ENCODE measurements around the gene C10orf62. TPM values are rescaled to one million over a fixed set of nuclear protein-coding genes. Genes with fewer than 3 reads are reported as not detected.
A peak's percentile ranks its signal among the peaks of the same experiment; 100 is the strongest.
"Not testable (repeated sequence)": the region's sequence is repeated elsewhere in the genome, so short reads cannot be mapped to it uniquely, and the experiment has no call there.

Gene C10orf62
- total RNA-seq, 2 donors from 2014 or later: 0.35 TPM; not detected in 1

DNA sequence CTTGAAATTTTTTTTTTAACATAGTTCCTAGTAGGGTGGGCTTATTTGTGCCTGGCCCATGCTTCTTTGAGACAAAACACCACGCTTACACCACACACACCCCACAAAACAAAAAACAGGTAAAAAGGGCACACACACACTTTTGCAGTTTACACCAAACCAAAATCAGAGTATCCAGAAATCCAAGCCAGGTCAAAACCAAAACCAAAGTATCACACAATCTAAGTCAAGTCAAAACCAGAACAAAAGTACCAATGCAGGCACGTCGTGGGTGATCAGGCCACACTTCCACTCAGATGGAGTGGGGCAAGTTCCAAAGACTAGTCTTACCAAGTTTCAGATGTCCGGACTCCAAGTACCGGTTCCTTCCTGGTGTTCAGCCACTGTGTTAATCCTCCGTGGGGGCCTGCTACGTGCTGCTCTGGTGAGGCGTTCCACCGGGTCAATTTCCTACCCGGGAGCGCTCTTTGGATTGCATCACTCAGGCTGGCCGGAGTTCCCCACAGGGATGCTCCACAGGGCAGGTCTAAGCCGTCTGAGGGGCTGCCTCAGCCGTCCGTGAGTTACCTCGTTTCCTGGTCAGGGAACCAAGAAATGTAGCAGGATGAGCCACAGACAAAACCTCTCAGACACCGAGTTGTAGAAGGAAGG, 28.7 kb upstream of the C10orf62 start:
- intact Hi-C loops (cut with DNase I); DNase-seq: not testable (repeated sequence)

GRCh38 chr10:97561386-97562077, 28.0 kb upstream of the C10orf62 start:
- intact Hi-C loops (cut with DNase I); DNase-seq; ATAC-seq: not testable (repeated sequence)

More for the DNA sequence above, 28.7 kb upstream of the C10orf62 start:
- peak in 1 of 2 donors; percentile 73 for ATAC-seq

- intact Hi-C loops (cut with DNase I): not testable (repeated sequence)
Observed at GRCh38 chr10:97562329-97562728, 27.2 kb upstream of the C10orf62 start.

GRCh38 chr10:97563337-97563736, 26.2 kb upstream of the C10orf62 start:
- DNase-seq (no peak), ATAC-seq (no peak)
- intact Hi-C loops (cut with DNase I): no loop called here

More at GRCh38 chr10:97562329-97562728, 27.2 kb upstream of the C10orf62 start:
- not testable (repeated sequence) for ATAC-seq, DNase-seq

DNA sequence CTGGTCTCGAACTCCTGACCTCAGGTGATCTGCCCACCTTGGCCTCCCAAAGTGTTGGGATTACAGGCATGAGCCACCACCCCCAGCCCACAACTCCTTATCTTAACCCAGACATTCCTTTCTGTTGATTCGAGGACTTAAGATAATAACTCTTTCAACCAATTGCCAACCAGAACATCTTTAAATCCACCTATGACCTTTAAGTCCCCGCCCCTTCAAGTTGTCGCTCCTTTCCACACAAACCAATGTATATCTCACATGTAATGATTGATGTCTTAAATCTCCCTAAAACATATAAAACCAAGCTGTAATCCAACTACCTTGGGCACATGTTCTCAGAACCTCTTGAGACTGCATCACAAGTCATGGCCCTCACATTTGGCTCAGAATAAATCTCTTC, 24.7 kb upstream of the C10orf62 start:
- ATAC-seq (no peak), DNase-seq (no peak)
- intact Hi-C loops (cut with DNase I): no loop called here

GRCh38 chr10:97566336-97566996, 23.1 kb upstream of the C10orf62 start:
- no peak for ATAC-seq
- intact Hi-C loops (cut with DNase I): no loop called here
- no peak for DNase-seq

DNA sequence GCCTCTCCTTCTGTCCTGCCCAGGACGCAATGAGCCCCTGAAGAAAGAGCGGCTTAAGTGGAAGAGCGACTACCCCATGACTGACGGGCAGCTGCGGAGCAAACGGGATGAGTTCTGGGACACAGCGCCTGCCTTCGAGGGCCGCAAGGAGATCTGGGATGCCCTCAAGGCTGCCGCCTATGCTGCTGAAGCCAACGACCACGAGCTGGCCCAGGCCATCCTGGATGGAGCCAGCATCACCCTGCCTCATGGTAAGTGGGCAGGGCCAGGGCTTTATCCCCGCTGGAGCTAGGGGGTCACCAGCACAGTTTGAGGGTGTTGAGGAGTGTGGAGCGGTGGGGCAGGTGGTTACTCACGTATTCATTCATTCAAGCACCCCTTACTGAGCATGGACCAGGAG, 21.6 kb upstream of the C10orf62 start:
- DNase-seq: no peak

GRCh38 chr10:97570146-97570788, 19.3 kb upstream of the C10orf62 start:
- intact Hi-C loops (cut with DNase I): loop anchor here in 1 of 2 donors (5.0 kb wide), 1 partner anchor 42 kb away; no protein-coding TSS in a partner anchor
- DNase-seq: no peak
- ATAC-seq: no peak

More for the DNA sequence above, 21.6 kb upstream of the C10orf62 start:
- no peak for ATAC-seq
- intact Hi-C loops (cut with DNase I): no loop called here

DNA sequence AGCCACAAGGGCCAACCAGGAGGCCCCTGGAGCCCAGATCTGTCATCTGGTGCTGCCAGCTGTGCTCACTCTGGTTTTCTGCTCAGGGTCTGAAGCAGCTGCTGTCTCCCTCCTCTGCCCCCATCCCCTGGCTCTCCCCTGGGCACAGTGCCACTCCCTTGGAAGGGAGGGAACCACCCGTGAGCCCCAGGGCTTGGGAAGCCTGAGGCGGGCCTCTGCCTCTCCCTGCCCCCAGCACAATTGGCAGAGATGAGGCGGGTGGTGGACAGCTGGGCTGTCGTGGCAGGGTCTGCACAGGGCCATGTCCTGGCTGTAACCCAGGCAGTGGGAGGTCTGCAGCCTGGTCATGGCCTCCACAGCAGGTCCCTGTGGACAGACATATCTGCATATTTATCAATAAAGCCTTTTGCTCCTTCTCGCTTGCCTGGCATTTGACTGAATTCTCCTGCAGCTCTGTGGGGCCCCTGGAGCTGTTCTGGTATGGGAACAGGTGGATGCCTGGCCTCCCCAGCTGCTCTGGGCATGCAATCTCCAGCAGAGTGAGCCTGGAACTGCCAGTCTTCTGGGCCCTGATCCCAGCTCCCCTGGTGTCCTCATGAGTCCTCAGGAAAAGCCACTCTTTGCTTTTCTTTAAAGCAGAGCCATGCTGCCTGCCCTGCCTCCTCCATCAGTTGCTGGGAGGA, 18.6 kb upstream of the C10orf62 start:
- intact Hi-C loops (cut with DNase I): loop anchor here in 1 of 2 donors (5.0 kb wide), 1 partner anchor 41 kb away; no protein-coding TSS in a partner anchor
- no peak for ATAC-seq
- DNase-seq: no peak

DNA sequence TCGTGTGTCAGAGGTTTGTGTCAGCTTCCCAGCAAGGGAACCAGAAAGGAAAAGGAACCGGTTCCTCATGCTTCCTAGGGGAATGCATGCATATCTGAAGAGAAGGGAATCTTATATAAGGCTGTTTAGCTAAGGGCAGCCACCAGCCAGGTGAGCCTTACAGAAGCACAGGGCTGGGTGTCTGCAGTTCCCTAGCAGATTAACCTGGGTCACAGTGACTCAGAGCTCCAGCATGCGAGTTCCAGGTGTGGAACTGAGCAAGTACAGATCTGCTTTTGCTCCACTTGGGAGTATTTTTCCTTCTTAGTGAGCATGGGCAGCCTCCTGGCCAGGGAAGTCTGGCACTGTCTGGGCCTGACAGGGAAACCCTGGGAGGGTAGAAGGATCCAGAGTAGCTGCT, 17.9 kb upstream of the C10orf62 start:
- ATAC-seq: no peak
- intact Hi-C loops (cut with DNase I): loop anchor here (2.0 to 5.0 kb wide), 2 partner anchors 39 to 41 kb away; no protein-coding TSS in a partner anchor
- no peak for DNase-seq

DNA sequence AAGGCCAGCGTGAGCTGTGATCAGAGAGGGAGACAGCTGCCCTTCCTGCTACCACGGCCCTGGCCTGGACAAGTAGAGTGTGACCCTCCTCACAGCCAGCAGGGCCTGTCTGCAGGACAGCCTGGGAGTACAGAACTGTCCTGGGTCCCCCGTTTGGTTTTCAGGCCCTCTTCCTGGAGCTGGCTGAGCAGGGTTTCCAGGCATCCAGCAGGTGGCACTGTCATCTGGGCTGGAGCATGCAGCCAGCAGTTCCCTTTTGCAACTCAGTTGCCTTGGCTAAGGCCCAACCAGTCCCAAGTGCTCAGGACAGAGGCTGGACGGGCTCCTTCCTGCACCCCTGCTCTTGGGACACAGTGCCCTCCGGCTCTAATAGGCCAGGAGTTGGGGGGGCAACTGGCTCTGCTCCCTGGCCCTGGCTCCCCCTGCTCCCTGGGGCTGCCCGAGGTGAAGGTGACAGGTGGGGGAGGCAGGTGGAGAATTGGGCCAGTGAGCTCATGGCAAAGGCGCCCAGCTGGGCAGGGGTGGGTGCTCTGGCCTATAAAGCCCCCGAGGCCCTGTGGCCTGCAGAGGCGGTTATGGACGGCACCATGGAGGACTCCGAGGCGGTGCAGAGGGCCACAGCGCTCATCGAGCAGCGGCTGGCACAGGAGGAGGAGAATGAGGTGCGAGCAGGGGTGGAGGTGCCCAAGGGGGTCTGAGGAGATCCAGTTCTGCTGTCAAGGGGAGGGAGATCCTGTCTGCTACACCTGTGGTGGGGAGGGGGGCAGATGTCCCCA, 17.1 kb upstream of the C10orf62 start, which contains the start of gene ANKRD2:
Gene ANKRD2, plus strand, starts transcription at position 566 of the 776 bp plus-strand sequence. Its CDS starts 10 bp downstream, at position 576.
- ATAC-seq (peak; percentile 71 to 82), DNase-seq (peak; percentile 90)
- intact Hi-C loops (cut with DNase I): loop anchor here (2.0 to 5.0 kb wide), 2 partner anchors 38 to 40 kb away; no protein-coding TSS in a partner anchor

DNA sequence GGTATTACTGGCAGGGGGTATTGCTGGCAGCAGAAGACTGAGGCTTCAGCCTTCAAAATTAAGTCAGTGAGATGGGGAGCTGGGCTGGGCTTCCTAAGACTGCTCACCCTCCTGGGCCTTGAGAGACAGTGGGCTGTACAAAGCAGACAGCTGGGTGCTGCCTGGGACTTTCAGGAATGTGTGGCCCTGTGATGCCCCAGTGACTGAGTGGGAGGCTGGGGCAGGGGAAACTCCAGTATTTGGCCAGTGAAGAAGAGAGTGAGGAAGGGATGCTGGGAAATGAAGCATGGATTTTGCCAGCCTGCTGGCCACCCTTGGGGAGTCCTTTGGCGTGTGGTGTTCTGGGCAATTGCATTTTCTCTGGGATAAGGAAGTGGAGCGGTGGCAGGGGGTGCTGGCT, 16.5 kb upstream of the C10orf62 start:
- intact Hi-C loops (cut with DNase I): loop anchor here (2.0 to 5.0 kb wide), 2 partner anchors 38 to 39 kb away; no protein-coding TSS in a partner anchor
- DNase-seq (no peak), ATAC-seq (peak in 1 of 2 donors; percentile 4)

- intact Hi-C loops (cut with DNase I): loop anchor here (2.0 to 5.0 kb wide), 2 partner anchors 37 to 39 kb away; no protein-coding TSS in a partner anchor
- DNase-seq (no peak), ATAC-seq (no peak)
Observed at GRCh38 chr10:97573672-97574071, 15.8 kb upstream of the C10orf62 start.

- ATAC-seq: peak; percentile 48 to 78
- intact Hi-C loops (cut with DNase I): loop anchor here in 1 of 2 donors (5.0 kb wide), 1 partner anchor 38 kb away; no protein-coding TSS in a partner anchor
- DNase-seq: peak; percentile 70
Observed at GRCh38 chr10:97574374-97575126, 15.0 kb upstream of the C10orf62 start.

- ATAC-seq: peak in 1 of 2 donors; percentile 4
- intact Hi-C loops (cut with DNase I): no loop called here
- DNase-seq: no peak
Observed at GRCh38 chr10:97575127-97575668, 14.3 kb upstream of the C10orf62 start.

DNA sequence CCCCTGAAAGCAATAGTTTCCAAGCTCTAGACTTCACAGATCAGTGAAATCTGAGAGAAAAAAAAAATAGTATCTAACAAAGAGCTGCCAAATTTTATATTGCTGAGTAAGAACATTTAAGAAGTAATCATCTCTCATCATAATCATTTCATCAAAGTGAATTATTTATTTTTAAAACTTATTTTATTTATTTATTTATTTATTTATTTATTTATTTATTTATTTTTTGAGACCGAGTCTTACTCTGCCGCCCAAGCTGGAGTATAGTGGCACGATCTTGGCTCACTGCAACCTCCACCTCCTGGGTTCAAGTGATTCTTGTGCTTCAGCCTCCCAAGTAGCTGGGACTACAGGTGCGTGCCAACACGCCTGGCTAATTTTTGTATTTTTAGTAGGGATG, 13.0 kb upstream of the C10orf62 start:
- intact Hi-C loops (cut with DNase I); DNase-seq; ATAC-seq: not testable (repeated sequence)
